HepG2 (cell line): ENCODE results near the gene DNAJC2. TPM values are rescaled to one million over a fixed set of nuclear protein-coding genes. Genes with fewer than 3 reads are reported as not detected.
A peak's percentile ranks its signal among the peaks of the same experiment; 100 is the strongest.

ENCODE experiments used
- ASH2L ChIP-seq: fragments of 300-600, 200-600 bp; sonication (generic); IDR thresholded peaks from 2 replicates; pipeline ENCODE4 v1.7.0; 2017; ENCODE audit warnings: low read depth, mild to moderate bottlenecking, moderate library complexity, mixed read lengths, low read length; ENCODE audit not compliant: insufficient read length
- ATF1 ChIP-seq: IDR thresholded peaks from 2 replicates; pipeline ENCODE4 v1.6.1; 2016; ENCODE audit warnings: mild to moderate bottlenecking, control low read depth
- BCL3 ChIP-seq: sonication (generic); formaldehyde crosslinking; IDR thresholded peaks from 2 replicates; pipeline ENCODE4 v1.5.1; 2020; ENCODE audit warnings: mild to moderate bottlenecking, missing genetic modification reagents, moderate library complexity
- CERS6 ChIP-seq: sonication (generic); formaldehyde crosslinking; IDR thresholded peaks from 2 replicates; pipeline ENCODE4 v1.5.0; 2020; ENCODE audit warnings: missing genetic modification reagents
- FOXA3 ChIP-seq: IDR thresholded peaks from 2 replicates; pipeline ENCODE4 v1.6.1; 2016; ENCODE audit warnings: missing genetic modification reagents, missing compliant biosample characterization
- HIC2 ChIP-seq: sonication (generic); formaldehyde crosslinking; IDR thresholded peaks from 2 replicates; pipeline ENCODE4 v1.9.0; 2022; ENCODE audit warnings: low read depth, missing genetic modification reagents
- IKZF5 ChIP-seq: IDR thresholded peaks from 2 replicates; pipeline ENCODE4 v1.6.1; 2018; ENCODE audit warnings: missing genetic modification reagents, mild to moderate bottlenecking, missing compliant biosample characterization
- JUN ChIP-seq: sonication (generic); formaldehyde crosslinking; IDR thresholded peaks from 2 replicates; pipeline ENCODE4 v1.4.0; 2020; ENCODE audit warnings: mild to moderate bottlenecking, missing genetic modification reagents
- NFE2L1 ChIP-seq: sonication (generic); formaldehyde crosslinking; IDR thresholded peaks from 2 replicates; pipeline ENCODE4 v1.4.0; 2020; ENCODE audit warnings: missing genetic modification reagents, mild to moderate bottlenecking, borderline replicate concordance
- NR2C2 ChIP-seq: sonication (generic); formaldehyde crosslinking; IDR thresholded peaks from 2 replicates; pipeline ENCODE4 v1.4.0; 2020; ENCODE audit warnings: missing genetic modification reagents, mild to moderate bottlenecking, moderate library complexity, borderline replicate concordance
- PHF8 ChIP-seq: sonication (generic); formaldehyde crosslinking; IDR thresholded peaks from 2 replicates; pipeline ENCODE4 v1.5.0; 2020; ENCODE audit warnings: missing genetic modification reagents
- REL ChIP-seq: sonication (generic); formaldehyde crosslinking; conservative IDR thresholded peaks from 2 replicates; pipeline ENCODE4 v1.8.0; 2022; ENCODE audit warnings: mild to moderate bottlenecking, missing genetic modification reagents, moderate library complexity
- SSRP1 ChIP-seq: IDR thresholded peaks from 2 replicates; pipeline ENCODE4 v1.6.1; 2016; ENCODE audit warnings: control low read depth
- TAF1 ChIP-seq: sonication (generic); formaldehyde crosslinking; IDR thresholded peaks from 2 replicates; pipeline ENCODE4 v1.4.0; 2020; ENCODE audit warnings: missing genetic modification reagents
- TERF1 ChIP-seq: sonication (generic); formaldehyde crosslinking; IDR thresholded peaks from 2 replicates; pipeline ENCODE4 v1.8.0; 2022; ENCODE audit warnings: mild to moderate bottlenecking, missing genetic modification reagents, moderate library complexity
- WIZ ChIP-seq: sonication (generic); formaldehyde crosslinking; IDR thresholded peaks from 2 replicates; pipeline ENCODE4 v1.5.1; 2020; ENCODE audit warnings: mild to moderate bottlenecking, missing genetic modification reagents
- ZBTB7B ChIP-seq: sonication (generic); formaldehyde crosslinking; IDR thresholded peaks from 2 replicates; pipeline ENCODE4 v1.4.0; 2020; ENCODE audit warnings: missing genetic modification reagents
- ZNF382 ChIP-seq: sonication (generic); formaldehyde crosslinking; IDR thresholded peaks from 2 replicates; pipeline ENCODE4 v1.5.0; 2020; ENCODE audit warnings: missing genetic modification reagents, mild to moderate bottlenecking, borderline replicate concordance
- ZNF572 ChIP-seq: sonication (generic); formaldehyde crosslinking; IDR thresholded peaks from 2 replicates; pipeline ENCODE4 v1.5.1; 2020; ENCODE audit warnings: mild to moderate bottlenecking, missing genetic modification reagents
- ZNF780A ChIP-seq: sonication (generic); formaldehyde crosslinking; IDR thresholded peaks from 2 replicates; pipeline ENCODE4 v1.8.0; 2022; ENCODE audit warnings: mild to moderate bottlenecking, missing genetic modification reagents, moderate library complexity
- polyA plus RNA-seq, 8 experiments: library from polyadenylated mRNA; depleted of rRNA in 3 of 8; stranded (reverse) in 7 of 8; unstranded in 1 of 8; fragments of >200 nt; fragmentation: Illumina TruSeq in 4 of 8; extraction: Trizol in 4 of 8; gene quantifications; 2 replicates each; pipeline versions ENCODE4 v1.2.1 to v1.2.3, GENCODE V29; 2011 to 2016; ENCODE audit warnings: low read depth in 4 of 8, missing spikeins in 1 of 8, mixed read lengths in 1 of 8; ENCODE audit not compliant: insufficient read depth in 1 of 8
- total RNA-seq, 5 experiments: library from RNA; depleted of rRNA; stranded (reverse); fragments of >200 nt; fragmentation: Illumina TruSeq; extraction: Trizol; gene quantifications; 2 replicates each; pipeline ENCODE4 v1.2.3, GENCODE V29; 2016; ENCODE audit warnings: low read depth in 1 of 5

Gene DNAJC2
- total and polyA plus RNA-seq, 2 of the 13 experiments (the other 11 are each of a cell fraction or from before 2014, with no cell fraction given) = 19.6 to 42.0 TPM

- TF ChIP-seq IKZF5 (CRISPR knock-in tag) (peak; percentile 85), HIC2 (CRISPR knock-in tag) (no peak), SSRP1 (CRISPR knock-in tag) (no peak), CERS6 (CRISPR knock-in tag) (no peak), PHF8 (CRISPR knock-in tag) (peak; percentile 91), ZNF780A (no peak), ATF1 (CRISPR knock-in tag) (peak; percentile 56; the same call in 1 of the 2 replicates), ZNF382 (CRISPR knock-in tag) (no peak), ZNF572 (0 out of 2 replicates have a peak, but pooled peaks have one; percentile 52), REL (CRISPR knock-in tag) (no peak), NFE2L1 (CRISPR knock-in tag) (peak; percentile 93; the same call in 1 of the 2 replicates), NR2C2 (CRISPR knock-in tag) (peak; percentile 94), BCL3 (CRISPR knock-in tag) (0 out of 2 replicates have a peak, but pooled peaks have one; percentile 55), TAF1 (CRISPR knock-in tag) (peak; percentile 83), ZBTB7B (peak; percentile 81), ASH2L (peak; percentile 89), FOXA3 (CRISPR knock-in tag) (peak; percentile 74), TERF1 (CRISPR knock-in tag) (no peak), JUN (CRISPR knock-in tag) (no peak), WIZ (CRISPR knock-in tag) (no peak)
These were observed 3.1 kb upstream of the DNAJC2 start, which contains the start of gene PSMC2 (continued) for GRCh38 chr7:103347507-103348267.
